DMS114 treated with DMSO at 0.1 percent for 48 hours (cell line): ENCODE results near the gene NUP188.
A peak's percentile ranks its signal among the peaks of the same experiment; 100 is the strongest.

ENCODE experiments used
- DNase-seq: peaks from one replicate; lab custom pipeline; 2025; ENCODE audit not compliant: unreplicated experiment; lab: John Stamatoyannopoulos, UW

NUP188 gene, protein sequence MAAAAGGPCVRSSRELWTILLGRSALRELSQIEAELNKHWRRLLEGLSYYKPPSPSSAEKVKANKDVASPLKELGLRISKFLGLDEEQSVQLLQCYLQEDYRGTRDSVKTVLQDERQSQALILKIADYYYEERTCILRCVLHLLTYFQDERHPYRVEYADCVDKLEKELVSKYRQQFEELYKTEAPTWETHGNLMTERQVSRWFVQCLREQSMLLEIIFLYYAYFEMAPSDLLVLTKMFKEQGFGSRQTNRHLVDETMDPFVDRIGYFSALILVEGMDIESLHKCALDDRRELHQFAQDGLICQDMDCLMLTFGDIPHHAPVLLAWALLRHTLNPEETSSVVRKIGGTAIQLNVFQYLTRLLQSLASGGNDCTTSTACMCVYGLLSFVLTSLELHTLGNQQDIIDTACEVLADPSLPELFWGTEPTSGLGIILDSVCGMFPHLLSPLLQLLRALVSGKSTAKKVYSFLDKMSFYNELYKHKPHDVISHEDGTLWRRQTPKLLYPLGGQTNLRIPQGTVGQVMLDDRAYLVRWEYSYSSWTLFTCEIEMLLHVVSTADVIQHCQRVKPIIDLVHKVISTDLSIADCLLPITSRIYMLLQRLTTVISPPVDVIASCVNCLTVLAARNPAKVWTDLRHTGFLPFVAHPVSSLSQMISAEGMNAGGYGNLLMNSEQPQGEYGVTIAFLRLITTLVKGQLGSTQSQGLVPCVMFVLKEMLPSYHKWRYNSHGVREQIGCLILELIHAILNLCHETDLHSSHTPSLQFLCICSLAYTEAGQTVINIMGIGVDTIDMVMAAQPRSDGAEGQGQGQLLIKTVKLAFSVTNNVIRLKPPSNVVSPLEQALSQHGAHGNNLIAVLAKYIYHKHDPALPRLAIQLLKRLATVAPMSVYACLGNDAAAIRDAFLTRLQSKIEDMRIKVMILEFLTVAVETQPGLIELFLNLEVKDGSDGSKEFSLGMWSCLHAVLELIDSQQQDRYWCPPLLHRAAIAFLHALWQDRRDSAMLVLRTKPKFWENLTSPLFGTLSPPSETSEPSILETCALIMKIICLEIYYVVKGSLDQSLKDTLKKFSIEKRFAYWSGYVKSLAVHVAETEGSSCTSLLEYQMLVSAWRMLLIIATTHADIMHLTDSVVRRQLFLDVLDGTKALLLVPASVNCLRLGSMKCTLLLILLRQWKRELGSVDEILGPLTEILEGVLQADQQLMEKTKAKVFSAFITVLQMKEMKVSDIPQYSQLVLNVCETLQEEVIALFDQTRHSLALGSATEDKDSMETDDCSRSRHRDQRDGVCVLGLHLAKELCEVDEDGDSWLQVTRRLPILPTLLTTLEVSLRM (N-terminal part only)

DNA sequence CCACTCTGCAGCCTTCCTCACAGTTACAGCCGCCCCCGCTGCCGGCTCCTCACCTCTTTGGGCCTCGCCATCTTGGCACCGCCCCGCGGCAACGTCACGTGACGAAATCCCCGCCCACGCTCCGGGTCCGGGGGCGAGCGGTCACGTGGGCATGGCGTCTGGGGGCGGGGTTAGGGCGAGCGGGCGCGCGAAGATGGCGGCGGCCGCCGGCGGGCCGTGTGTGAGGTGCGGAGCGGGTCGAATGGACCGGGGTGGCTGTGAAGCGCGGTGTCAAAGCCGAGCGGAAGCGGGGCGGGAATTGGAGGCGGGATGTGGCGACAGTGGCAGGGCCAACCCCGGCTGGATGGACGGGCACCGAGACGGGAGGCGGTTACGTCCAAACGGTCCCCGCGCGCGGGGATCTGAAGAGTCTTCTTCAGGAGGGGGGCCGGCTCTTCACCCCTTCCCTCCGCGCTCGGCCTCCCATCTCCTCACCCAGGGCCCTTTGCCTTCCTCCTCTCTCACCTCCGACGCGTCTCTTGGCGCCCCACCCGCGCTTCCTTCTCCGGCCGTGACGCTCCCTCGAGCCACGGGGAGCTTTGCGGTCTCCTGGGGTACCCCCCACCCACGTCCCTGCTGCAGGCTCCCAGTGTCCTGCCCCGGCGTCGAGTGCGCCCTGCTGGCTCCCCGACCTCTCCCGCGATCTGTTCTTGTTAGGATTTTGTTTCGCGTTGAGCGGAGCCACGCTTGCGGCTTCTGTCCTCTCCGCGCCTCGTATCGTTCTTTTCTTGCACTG, at the start of gene NUP188, which contains the start of gene DOLK:
TSS of gene NUP188 (plus strand) at position 173 of the 775 bp plus-strand sequence. CDS start at position 194, 21 bp downstream.
TSS of gene DOLK (minus strand) at position 77 of the 775 bp plus-strand sequence. CDS start 300 bp downstream, outside the sequence.
- peak; percentile 54 for DNase-seq

DNA sequence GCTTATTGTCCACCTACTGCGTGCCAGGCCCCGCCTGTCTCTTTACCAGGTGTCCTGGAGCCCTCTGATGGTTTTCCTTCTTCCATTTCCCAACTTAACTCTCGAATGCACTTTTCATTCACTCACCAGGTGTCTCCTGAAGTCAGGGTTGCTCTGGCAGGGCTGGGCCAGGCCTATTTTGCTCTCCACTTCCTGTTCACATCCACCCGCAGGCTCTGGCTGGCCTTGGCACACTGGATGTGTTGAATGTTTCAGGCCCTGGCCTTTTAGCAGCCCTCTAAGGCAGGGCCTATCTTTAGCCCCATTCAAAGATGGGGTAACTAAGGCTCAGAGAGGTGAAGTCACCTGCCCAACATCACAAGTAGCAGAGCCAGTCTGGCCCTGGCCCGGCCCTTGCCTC, 49.1 kb upstream of the NUP188 start:
- DNase-seq, result no peak

- DNase-seq, result no peak
Observed at GRCh38 chr9:128898845-128899565, 48.5 kb upstream of the NUP188 start.

- DNase-seq, result no peak
Observed at GRCh38 chr9:128899566-128900322, 47.8 kb upstream of the NUP188 start.

- DNase-seq, result no peak
Observed at GRCh38 chr9:128901379-128901778, 46.1 kb upstream of the NUP188 start.

- no peak for DNase-seq
Observed at GRCh38 chr9:128901822-128902221, 45.7 kb upstream of the NUP188 start.

GRCh38 chr9:128902351-128903078, 45.0 kb upstream of the NUP188 start:
- no peak for DNase-seq

DNA sequence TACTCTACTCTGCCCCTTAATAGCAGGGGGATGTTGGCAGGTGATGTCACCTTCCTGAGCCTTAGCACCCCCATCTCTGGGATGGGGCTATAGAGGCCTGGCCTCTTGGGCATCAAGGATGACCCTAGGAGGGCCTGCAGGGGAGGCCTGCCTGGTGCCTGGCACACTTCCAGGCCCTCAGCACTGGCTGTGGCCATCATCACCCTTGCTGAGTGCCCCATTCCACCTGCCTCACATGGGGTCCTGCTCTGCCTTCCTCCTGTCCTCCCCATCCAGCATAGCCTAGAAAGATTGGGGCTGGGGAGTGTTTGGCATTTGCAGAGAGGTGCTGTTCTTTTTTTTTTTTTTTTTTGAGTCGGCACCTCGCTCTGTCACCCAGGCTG, 44.4 kb upstream of the NUP188 start:
- no peak for DNase-seq

GRCh38 chr9:128903871-128904620, 43.5 kb upstream of the NUP188 start:
- DNase-seq, result no peak

DNA sequence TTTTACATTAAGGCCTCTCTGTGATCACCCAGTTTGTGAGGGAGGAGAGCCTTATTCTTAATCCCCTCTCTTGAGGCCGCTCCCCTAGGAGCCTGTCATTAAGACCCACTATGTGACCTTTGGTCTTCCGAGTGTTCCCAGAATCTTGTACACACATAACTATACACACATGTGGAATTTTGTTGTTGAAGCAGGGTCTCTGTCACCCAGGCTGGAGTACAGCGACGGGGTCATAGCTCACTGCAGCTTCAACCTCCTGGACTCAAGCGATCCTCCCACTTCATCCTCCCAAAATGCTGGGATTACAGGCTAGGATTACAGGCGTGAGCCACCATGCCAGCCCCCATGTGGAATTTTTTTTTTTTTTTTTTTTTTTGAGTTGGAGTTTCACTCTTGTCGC, 41.5 kb upstream of the NUP188 start:
- DNase-seq, result no peak

DNA sequence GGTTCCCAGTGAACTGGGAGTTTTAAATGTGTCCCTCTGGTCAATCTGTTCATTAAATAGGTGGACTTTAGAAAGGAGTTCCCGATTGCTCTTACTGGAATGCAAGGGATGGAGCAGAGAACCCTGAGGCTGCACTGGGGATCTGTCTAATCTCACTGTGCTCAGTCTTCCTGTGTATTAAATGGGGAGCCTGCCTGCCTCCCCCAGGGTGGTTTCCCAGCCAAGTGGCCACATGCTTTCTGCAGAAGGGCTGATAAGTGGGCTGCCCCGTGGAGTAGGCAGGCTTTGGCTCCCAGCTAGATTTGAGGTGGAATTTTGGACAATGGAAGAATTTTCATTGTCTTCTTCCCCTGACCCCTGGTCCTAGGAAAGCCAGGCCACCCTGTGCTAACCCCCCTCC, 40.8 kb upstream of the NUP188 start:
- DNase-seq, result no peak

- no peak for DNase-seq
Observed at GRCh38 chr9:128908372-128908771, 39.1 kb upstream of the NUP188 start.

- DNase-seq, result no peak
Observed at GRCh38 chr9:128909859-128910258, 37.6 kb upstream of the NUP188 start.

GRCh38 chr9:128910906-128911305, 36.6 kb upstream of the NUP188 start:
- DNase-seq, result no peak

DNA sequence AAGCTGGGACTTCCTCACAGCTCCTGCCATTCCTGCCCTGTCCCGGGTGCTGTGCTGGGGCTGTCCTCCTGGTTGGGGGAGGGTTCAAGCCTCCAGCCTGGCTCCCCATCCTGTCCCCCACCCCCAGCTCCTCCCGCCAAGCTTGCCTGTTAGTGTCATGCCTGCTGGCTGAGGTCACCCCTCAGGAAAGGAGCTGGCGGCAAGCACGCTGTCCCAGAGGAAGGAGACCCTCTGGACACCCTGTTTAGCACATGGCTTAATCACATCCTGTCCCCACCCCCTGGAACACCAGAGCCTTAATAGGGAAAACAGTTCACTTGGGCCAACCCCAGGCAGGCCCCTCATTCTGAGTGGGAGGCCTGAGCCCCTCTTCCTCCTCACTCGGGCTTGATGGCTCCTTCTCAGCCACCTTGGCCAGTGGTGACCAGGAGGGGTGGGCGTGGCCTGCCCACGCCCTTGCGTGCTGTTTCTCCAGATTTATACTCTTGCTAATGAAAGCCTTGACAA, 35.9 kb upstream of the NUP188 start:
- DNase-seq, result no peak

- no peak for DNase-seq
Observed at GRCh38 chr9:128912270-128912853, 35.1 kb upstream of the NUP188 start.
